ENCODE measurements around the gene KHDC4.

KHDC4 gene

GRCh38 chr1:155934097-155934935 is at the start of gene KHDC4:
Gene KHDC4 (minus strand): TSS chr1:155934413. CDS start chr1:155934373, 40 bp downstream.
- TF ChIP-seq CTCF (IDR thresholded peaks at IDR 0.05; ENCODE audit: low read depth, low read length, missing control alignments), result peak; percentile 10
- DNase-seq (ENCODE audit: low read depth), result peak; percentile 99

GRCh38 chr1:155983191-155984024 is 49.2 kb upstream of the KHDC4 start:
- DNase-seq (ENCODE audit: low read depth), result no peak

More at GRCh38 chr1:155934097-155934935, at the start of gene KHDC4:
- peak within 1 kb of the TSS; percentile 89 for H3K4me3 ChIP-seq (ENCODE audit: low read depth, low read length)

GRCh38 chr1:155982106-155982505 is 47.9 kb upstream of the KHDC4 start:
- no peak for TF ChIP-seq CTCF (IDR thresholded peaks at IDR 0.05; ENCODE audit: low read depth, low read length, missing control alignments)
- DNase-seq (ENCODE audit: low read depth), result no peak
- no peak overlapping the region for H3K4me3 ChIP-seq (ENCODE audit: low read depth, low read length)

More at GRCh38 chr1:155983191-155984024, 49.2 kb upstream of the KHDC4 start:
- peak; percentile 18 for TF ChIP-seq CTCF (IDR thresholded peaks at IDR 0.05; ENCODE audit: low read depth, low read length, missing control alignments)
- no peak overlapping the region for H3K4me3 ChIP-seq (ENCODE audit: low read depth, low read length)

GRCh38 chr1:155981266-155982088 is 47.3 kb upstream of the KHDC4 start:
- TF ChIP-seq CTCF (IDR thresholded peaks at IDR 0.05; ENCODE audit: low read depth, low read length, missing control alignments), result no peak
- no peak for DNase-seq (ENCODE audit: low read depth)
- peak overlapping the region; percentile 88 for H3K4me3 ChIP-seq (ENCODE audit: low read depth, low read length)

GRCh38 chr1:155979597-155980343 is 45.6 kb upstream of the KHDC4 start:
- no peak for DNase-seq (ENCODE audit: low read depth)
- no peak for TF ChIP-seq CTCF (IDR thresholded peaks at IDR 0.05; ENCODE audit: low read depth, low read length, missing control alignments)
- H3K4me3 ChIP-seq (ENCODE audit: low read depth, low read length), result peak overlapping the region; percentile 88

- H3K4me3 ChIP-seq (ENCODE audit: low read depth, low read length), result peak overlapping the region; percentile 88
- no peak for DNase-seq (ENCODE audit: low read depth)
- no peak for TF ChIP-seq CTCF (IDR thresholded peaks at IDR 0.05; ENCODE audit: low read depth, low read length, missing control alignments)
Measured at GRCh38 chr1:155978973-155979429, 44.8 kb upstream of the KHDC4 start.

All from GM12864 (cell line).